HG02981 (cell line): ENCODE data around the gene DPYD.

Source experiments
- ATAC-seq: cut with Tn5 transposase; IDR thresholded peaks from one replicate; pipeline ENCODE4 v1.9.1; 2021; ENCODE audit warnings: mild to moderate bottlenecking, moderate library complexity; ENCODE audit not compliant: unreplicated experiment

Gene DPYD

GRCh38 chr1:97112442-97112841 lies 808.4 kb downstream of the DPYD start:
- no peak for ATAC-seq

GRCh38 chr1:97108179-97108578 lies 812.7 kb downstream of the DPYD start:
- no peak for ATAC-seq

- no peak for ATAC-seq
These were observed 815.3 kb downstream of the DPYD start for GRCh38 chr1:97105531-97105930.

GRCh38 chr1:97101509-97101908 lies 819.3 kb downstream of the DPYD start:
- no peak for ATAC-seq

- no peak for ATAC-seq
These were observed 823.4 kb downstream of the DPYD start for GRCh38 chr1:97097404-97097925.

DNA sequence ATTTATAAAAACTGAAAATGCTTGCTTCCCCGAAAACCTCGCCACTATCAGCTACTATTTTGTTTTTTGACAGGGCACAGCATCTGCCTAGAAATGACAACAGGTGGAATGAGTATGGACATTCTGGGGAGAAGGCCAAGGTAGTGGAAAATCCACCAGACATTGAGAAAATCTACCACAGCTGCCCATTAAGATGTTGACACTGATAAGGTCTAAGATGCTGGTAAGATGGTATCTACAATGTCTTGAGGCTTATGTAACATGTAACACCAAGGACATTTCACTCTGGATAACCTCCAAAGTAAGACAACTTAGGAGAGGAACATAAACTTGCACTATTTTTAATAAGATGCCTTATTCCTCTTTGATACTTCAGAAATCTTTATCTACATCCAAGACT lies 825.1 kb downstream of the DPYD start:
- no peak for ATAC-seq

- no peak for ATAC-seq
These were observed 826.4 kb downstream of the DPYD start for GRCh38 chr1:97094247-97094972.

DNA sequence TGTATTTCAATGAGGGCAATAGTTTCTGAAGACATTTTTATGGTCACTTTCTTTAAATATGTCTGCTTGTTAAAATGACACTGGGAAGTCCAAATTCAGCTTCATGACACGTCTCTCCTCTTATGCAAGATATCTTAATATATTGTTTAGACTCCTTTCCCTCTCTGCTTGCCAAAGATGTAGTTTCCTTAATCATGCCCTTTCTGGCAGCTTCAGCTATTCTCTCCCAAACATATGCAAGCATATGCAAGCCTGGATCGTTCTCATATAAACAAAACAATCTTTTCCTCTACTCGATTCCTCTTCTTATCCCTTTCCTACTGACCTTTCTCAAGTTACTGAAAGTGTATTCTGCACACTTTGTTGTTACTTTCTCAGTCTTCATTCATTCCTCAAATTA lies 827.1 kb downstream of the DPYD start:
- ATAC-seq = no peak

- no peak for ATAC-seq
These were observed 828.0 kb downstream of the DPYD start for GRCh38 chr1:97092824-97093223.

DNA sequence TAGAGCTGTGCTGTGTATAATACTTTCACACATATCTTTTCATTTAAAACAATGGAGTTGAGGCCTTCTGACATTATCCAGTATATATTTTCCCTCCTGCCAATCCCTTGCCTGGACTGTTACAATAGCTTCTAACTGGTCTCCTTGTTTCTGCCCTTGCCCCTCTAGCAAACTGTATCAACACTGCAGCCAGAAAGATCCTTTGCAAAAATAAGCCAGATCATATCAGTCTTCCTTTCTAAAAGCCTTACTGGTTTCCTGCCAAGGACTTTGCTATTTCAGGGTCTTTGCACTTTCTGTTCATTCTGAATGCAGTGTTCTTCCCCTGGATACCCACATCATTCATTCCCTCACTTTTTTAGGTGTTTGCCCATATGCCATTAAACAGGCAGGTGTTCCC lies 829.2 kb downstream of the DPYD start:
- ATAC-seq = no peak

DNA sequence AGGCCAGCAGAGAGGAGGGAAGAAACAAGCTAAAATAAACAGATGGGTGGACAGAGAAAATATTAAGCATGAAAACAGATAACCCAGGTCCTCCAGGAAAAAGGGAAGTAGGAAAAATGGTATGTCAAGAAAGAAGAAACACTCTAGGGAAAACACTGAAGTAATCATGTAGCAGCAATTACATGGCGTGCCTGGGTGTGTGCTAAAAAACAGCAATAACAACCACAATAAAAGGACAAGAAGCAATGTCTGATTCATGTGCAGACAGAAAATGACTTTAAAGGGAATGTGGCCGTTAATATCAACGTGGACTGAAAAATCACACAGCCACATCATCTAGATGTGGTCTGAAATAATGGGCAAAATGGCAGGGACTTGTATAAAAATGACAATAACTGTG lies 829.6 kb downstream of the DPYD start:
- ATAC-seq = no peak

- ATAC-seq = no peak
These were observed 830.1 kb downstream of the DPYD start for GRCh38 chr1:97090725-97091124.

- ATAC-seq = no peak
These were observed 831.7 kb downstream of the DPYD start for GRCh38 chr1:97089173-97089572.

GRCh38 chr1:97088391-97088790 lies 832.4 kb downstream of the DPYD start:
- ATAC-seq = no peak

DNA sequence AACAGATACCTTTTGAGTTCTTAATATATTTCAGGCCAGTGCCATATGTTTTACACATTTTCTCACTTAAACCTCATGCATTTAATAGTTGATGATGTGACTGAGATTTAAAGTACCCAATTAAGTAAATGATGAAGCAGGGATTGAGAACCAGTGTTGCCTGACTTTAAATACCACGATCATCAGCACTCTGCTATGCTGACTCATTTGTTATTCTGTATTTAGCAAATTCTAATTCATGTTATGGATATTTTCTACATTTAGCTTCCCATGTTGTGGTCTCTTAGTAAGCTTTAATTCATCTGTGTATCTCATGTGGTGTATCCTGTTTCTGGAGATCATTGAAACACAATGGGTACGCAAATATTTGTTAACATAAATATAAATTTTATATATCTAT lies 836.3 kb downstream of the DPYD start:
- no peak for ATAC-seq

- ATAC-seq = no peak
These were observed 838.5 kb downstream of the DPYD start for GRCh38 chr1:97082160-97082848.

DNA sequence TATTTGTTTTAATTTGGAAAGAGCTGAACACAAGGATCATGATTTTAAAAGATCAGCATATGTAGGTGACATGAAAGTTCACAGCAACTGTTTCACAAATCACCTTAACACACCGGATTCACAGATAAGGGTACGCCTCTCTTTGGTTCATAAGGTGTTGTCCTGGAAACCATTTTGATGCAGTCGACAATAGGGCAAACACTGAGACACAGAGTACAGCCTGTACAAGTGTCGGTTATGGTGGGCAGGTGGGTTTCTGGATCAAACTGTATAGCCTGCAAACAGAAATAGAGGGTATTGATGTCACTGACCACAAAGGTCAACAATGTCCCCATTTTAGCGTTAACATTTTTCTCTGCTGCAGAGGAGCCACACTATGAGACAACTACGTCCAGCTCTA lies 842.0 kb downstream of the DPYD start:
- ATAC-seq = no peak

- no peak for ATAC-seq
These were observed 843.6 kb downstream of the DPYD start for GRCh38 chr1:97077221-97077620.

DNA sequence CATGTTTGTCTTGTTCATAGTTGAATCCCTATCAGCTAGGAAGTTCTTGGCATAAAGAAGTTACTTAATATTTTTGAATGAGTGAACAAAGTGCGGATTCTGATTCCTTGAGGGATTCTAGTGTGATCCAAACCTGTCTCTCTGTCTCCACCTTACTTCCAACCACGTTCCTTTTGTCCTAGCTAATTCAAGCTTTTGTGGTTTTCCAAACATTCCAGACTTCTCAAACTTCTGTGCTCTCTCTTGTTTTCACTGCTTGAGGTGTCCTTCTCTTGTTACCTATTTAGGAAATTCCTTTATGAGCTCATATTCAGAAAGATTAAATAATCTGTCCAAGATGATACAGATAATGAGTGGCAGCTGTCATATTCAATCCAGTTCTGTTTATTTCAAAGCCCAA lies 846.1 kb downstream of the DPYD start:
- no peak for ATAC-seq

DNA sequence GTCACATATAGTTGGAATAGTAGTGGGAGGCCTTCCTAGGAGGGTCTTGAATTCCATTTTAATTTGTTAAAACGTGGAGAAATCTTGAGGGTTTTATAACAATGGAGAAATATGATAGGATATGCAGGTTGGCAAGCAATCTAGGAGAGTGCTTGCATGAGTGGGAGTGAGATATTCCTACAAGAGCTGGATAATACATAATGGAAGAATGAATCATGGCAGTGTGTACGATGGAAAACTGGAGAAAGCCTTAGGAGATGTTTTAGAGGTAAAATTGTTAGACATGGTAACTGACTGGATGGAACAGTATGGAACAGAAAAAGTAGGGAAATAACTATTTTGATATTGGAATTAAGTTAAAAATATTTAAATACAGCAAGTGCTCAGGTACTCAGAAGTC lies 846.9 kb downstream of the DPYD start:
- ATAC-seq = no peak

- ATAC-seq = no peak
These were observed 847.7 kb downstream of the DPYD start for GRCh38 chr1:97073169-97073568.

DNA sequence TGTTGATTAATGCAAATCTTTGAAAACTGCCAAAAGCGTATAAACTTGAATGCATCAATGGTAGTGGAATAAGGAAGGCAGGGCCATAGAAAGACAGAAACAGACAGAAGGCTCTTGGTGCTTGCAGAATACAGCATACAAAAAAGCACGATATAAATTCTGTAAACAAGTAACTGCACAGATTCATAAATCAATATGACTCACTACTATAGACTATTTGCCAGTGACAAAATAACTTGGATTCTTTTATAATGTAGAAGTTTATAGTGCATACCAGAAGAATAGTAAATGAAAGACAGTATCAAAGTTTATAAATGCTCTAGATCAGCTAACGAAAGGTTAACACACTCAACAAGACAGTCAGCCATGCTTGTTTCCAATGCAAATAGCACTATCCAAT lies 849.7 kb downstream of the DPYD start:
- ATAC-seq = no peak
